Smooth muscle cell of the brain vasculature (primary cell): Measurements from ENCODE around the gene CCS.
"Not testable (repeated sequence)": the region's sequence is repeated elsewhere in the genome, so short reads cannot be mapped to it uniquely, and the experiment has no call there.

Experiments used
- DNase-seq: peaks from one replicate; pipeline ENCODE4 v3.0.0-alpha.2; 2012; ENCODE audit warnings: low read depth, low spot score

CCS gene

GRCh38 chr11:66591175-66591574 lies 1.8 kb upstream of the CCS start:
- no peak for DNase-seq

DNA sequence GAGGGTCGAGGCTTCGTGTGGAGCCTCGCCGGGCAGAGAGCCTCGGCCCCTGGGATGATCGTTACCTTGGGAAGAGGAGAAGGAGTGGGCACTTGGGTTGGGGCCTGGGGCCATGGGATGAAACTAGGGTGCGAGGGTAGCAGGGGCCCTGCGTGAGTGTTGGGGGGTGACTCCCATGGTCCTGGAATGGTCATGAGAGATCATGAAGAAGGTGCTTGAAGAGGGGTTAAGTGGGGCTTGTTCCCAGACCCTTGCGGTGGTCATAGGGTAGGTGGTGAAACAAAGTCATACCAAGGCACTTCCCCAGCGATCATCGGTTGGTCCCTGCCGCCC lies 284 bp downstream of the CCS start:
- no peak for DNase-seq

- DNase-seq: no peak
These were observed 665 bp downstream of the CCS start for GRCh38 chr11:66593650-66594049.

DNA sequence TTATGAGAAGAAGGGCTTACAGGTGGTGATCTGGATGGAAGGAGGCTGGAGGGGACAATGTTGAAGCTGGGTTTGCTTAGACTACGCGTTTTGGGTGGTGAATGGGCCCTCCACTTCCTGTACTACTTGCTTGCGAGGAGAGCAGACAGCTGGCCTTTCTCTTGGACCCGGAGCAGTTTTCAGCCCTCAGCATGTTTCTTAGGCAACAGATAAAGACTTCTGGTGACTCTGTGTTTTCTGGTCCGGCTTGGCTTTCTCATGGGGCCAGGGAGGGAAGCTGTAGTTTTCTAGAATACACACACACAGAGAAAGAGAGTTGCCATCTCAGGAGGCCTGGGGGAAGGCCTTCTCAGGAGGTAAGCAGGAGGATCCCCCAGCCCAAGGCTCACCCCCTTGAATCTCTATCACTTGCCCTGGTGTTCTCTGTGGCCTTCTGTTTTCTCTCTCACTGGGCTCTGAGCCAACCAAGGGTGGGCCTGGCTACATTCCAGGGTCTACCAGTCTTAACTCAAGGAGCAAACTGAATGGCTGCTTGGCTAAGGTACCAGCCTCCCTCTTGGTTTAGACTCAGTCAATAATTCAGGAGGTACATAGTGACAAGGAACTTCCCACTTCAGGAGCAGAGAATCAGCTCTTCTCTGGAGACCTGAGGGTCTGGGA lies 2.4 kb downstream of the CCS start:
- DNase-seq: no peak

DNA sequence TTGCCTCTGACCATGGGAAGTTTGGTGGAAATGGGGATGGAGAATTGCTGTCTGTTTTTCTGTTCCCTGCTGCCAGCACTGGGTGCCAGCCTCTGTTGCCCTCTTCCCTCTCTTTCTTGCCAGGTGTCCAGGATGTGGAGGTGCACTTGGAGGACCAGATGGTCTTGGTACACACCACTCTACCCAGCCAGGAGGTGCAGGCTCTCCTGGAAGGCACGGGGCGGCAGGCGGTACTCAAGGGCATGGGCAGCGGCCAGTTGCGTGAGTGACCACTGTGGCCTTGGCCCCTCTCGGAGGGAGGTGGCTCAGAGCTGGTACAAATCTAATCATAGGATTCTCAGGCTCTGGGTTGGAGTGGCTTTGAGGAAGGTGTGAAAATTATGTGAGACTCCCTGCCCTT lies 6.0 kb downstream of the CCS start:
- DNase-seq: no peak

DNA sequence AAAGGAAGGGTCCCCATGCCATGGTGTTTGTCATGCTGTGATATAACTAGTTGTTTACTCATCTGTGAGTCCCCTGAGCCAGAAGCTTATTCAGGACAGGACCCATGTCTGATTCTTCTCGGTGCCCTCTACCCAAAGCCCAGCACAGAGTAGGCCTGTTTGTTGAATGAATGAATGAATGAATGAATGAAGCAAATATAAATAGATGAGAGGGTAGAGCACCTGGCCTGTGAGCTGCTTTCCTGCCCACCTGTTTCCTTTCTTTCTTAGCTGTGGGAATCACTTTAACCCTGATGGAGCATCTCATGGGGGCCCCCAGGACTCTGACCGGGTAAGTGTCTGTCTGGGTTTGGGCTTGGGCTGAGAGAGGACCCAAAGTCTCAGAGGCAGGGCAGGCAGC lies 7.2 kb downstream of the CCS start:
- DNase-seq: no peak

DNA sequence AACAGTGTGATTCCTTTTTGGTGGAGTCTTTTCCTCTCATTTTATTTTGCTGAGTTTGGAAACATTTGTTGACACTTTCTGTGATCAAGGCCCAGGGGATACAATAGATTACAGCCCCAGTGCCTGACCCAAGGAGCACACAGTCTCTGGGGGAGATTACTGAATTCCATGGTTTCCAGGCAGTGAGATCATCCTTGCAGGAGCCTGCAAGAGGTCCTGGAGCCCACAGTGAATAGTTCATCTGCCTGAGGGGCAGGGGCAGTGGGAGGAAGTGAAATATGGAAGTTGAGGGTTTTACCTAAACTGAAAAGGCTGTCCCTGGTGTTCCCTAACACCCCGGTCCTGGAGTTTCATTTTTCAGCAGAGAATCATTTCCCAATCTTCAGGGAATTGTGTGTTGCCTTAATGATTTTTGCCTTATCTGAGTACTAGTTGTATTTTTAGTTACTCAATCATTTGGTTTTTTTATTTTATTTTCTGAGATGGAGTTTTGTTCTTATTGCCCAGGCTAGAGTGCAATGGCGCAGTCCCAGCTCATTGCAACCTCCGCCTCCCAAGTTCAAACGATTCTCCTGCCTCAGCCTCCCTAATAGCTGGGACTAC lies 7.7 kb downstream of the CCS start:
- DNase-seq: no peak

DNA sequence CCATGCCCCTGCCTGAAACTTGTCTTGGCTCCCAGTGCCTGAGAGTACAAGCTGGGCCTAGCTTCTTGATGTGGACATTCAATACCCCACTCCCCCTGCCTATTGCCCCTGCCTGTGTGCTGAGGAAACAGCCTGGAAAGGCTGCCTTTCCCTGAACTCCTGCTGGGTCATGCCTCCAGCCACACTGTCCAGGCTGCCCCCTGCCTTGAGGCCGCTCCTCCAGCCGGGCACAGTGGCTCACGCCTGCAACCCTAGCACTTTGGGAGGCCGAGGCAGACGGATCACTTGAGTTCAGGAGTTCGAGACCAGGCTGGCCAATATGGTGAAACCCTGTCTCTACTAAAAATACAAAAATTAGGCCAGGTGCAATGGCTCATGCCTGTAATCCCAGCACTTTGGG lies 10.1 kb downstream of the CCS start:
- DNase-seq: no peak

- no peak for DNase-seq
These were observed 11.2 kb downstream of the CCS start for GRCh38 chr11:66604155-66604554.

- not testable (repeated sequence) for DNase-seq
These were observed 13.6 kb downstream of the CCS start for GRCh38 chr11:66606608-66607007.

DNA sequence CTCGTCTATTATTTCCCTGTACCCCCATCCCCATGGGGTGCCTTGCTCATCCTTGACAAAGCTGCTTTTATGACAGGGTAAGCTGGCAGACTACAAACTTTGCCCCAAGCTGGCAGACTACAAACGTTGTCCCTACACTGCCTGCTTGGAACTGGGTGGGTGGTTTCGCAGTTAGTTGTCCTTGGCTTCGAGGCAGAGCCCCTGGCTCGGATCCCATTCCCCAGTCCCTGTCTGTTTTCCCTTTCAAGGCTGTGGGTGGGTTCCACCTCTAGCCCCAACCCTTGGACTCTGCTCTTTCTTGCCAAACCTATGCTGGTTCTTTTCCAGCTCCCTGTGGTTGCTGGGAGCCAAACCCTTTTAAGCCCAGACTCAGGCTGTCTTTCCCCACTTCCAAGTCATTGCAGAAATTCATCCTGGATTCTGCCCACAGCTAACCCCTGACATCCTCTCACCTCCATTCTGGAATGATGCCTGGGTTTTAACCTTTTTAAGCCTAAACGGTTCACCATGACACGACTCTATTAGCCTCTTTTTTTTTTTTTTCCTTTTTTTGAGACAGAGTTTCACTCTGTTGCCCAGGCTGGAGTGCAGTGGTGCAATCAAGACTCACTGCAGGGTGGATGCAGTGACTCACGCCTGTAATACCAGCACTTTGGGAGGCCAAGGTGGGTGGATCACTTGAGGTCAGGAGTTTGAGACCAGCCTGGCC lies 14.3 kb downstream of the CCS start:
- peak; percentile 83 for DNase-seq

DNA sequence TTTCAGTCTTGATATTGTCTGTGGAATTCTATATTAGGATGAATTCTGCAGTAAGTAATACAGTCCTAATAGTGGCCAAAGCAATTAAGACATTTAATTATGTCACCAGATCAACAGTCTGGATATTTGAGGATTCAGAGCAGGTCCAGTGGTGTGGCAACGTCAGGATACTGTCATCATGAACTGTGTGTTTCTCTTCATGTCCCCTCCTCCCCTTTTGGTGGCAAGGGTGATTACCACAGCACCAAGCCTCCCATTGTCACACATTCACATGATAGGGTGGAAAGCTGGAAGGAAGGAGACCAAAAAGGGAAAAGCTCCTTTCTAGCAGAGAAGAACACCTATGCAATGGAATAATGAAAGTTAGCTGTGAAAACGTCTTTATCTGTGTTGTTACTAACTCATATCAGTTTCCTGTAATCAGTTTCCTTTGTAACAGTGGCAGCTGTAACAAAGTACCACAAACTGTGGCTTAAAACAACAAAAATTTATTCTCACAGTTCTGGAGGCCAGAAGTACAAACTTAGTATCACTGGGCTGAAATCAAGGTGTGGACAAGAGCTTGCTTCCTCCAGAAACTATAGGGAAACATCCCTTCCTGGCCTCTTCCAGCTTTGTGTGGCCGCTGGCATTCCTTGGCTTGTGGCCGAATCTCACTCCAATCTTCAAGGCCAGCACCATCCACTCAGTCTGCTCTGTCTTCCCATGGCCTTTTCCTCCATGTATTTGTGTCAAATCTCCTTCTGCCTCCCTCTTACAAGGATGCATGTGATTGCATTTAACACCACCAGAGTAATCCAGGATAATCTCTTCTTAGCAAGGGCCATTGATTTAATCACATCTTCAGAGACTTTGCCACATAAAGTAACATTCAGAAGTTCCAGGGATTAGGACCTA lies 17.0 kb downstream of the CCS start:
- no peak for DNase-seq

- no peak for DNase-seq
These were observed 19.5 kb downstream of the CCS start for GRCh38 chr11:66612458-66612857.

DNA sequence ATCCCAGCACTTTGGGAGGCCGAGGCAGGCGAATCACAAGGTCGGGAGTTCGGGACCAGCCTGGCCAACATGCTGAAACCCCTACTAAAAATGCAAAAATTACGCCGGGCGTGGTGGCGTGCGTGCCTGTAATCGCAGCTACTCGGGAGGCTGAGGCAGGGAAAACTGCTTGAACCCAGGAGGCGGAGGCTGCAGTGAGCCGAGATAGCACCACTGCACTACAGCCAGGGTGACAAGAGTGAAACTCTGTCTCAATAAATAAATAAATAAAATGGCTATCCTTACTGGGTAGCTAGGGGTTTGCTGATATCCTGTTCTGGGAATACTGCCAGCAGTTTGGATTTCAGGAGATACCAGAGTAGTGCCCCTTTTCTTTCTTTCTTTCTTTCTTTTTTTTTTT lies 21.1 kb downstream of the CCS start:
- DNase-seq: no peak

- DNase-seq: peak; percentile 98
These were observed 23.6 kb downstream of the CCS start, which contains the start of gene RBM14 for GRCh38 chr11:66616379-66617154. TSS of gene RBM14 (plus strand) at chr11:66616630. CDS start at chr11:66616721, 91 bp downstream.

GRCh38 chr11:66617155-66617834 lies 24.3 kb downstream of the CCS start:
- DNase-seq: no peak

- DNase-seq: no peak
These were observed 26.1 kb downstream of the CCS start for GRCh38 chr11:66619080-66619554.

DNA sequence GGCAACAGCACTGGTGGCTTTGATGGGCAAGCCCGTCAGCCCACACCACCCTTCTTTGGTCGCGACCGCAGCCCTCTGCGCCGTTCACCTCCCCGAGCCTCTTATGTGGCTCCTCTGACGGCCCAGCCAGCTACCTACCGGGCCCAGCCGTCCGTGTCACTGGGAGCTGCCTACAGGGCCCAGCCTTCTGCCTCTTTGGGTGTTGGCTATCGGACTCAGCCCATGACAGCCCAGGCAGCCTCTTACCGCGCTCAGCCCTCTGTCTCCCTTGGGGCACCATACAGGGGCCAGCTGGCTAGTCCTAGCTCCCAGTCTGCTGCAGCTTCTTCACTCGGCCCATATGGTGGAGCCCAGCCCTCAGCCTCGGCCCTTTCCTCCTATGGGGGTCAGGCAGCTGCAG lies 31.5 kb downstream of the CCS start:
- DNase-seq: no peak

DNA sequence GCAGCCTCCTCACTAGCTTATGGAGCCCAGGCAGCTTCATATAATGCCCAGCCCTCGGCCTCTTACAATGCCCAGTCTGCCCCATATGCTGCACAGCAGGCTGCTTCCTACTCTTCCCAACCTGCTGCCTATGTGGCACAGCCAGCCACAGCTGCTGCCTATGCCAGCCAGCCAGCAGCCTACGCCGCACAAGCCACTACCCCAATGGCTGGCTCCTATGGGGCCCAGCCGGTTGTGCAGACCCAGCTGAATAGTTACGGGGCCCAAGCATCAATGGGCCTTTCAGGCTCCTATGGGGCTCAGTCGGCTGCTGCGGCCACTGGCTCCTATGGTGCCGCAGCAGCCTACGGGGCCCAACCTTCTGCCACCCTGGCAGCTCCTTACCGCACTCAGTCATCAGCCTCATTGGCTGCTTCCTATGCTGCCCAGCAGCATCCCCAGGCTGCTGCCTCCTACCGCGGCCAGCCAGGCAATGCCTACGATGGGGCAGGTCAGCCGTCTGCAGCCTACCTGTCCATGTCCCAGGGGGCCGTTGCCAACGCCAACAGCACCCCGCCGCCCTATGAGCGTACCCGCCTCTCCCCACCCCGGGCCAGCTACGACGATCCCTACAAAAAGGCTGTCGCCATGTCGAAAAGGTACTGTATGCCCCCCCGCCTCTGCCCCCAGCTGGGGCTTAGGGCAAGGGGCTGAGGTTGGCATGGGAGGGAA lies 32.2 kb downstream of the CCS start:
- no peak for DNase-seq

DNA sequence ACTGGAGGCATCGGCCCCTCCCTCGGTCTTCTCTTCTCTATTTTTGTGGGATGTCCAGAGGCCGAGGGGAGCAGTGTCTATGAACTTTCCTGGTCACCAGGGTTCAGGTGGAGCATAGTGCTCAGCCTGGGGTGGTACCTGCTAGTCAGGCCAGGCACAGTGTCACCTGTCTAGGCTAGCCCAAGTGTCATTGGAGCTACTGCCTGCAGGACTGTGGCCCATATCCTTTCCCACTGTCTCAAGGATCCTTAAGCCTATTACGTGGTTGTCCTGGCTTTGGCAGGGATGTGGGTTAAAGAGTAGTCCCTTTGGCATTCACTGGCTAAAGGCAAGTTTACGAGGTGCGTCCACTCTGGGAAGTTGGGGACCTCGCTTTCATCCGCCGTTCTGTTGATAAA lies 32.8 kb downstream of the CCS start:
- no peak for DNase-seq
